Left kidney (tissue), 2 donors: ENCODE measurements around the gene MAP4. TPM values are rescaled to one million over a fixed set of nuclear protein-coding genes. Genes with fewer than 3 reads are reported as not detected.
A peak's percentile ranks its signal among the peaks of the same experiment; 100 is the strongest.
"Not testable (repeated sequence)": the region's sequence is repeated elsewhere in the genome, so short reads cannot be mapped to it uniquely, and the experiment has no call there.

Experiments used
- DNase-seq: peaks from one replicate; pipeline ENCODE4 v3.0.0-alpha.2; 2013
- polyA plus RNA-seq: library from polyadenylated mRNA; unstranded; fragments of 120-200 nt; gene quantifications from one replicate; pipeline ENCODE4 v1.2.1, GENCODE V29; 2013; ENCODE audit not compliant: insufficient read length

Gene MAP4
- polyA plus RNA-seq, 1 donor, result 190 TPM

GRCh38 chr3:47847260-47847659 is 169.0 kb downstream of the MAP4 start:
- DNase-seq, result no peak

- DNase-seq, result no peak
These were observed 169.4 kb downstream of the MAP4 start for GRCh38 chr3:47846880-47847248.

GRCh38 chr3:47846186-47846879 is 169.9 kb downstream of the MAP4 start:
- no peak for DNase-seq

GRCh38 chr3:47841786-47842349 is 174.3 kb downstream of the MAP4 start:
- DNase-seq, result no peak

GRCh38 chr3:47838503-47838902 is 177.7 kb downstream of the MAP4 start:
- DNase-seq, result no peak

GRCh38 chr3:47836986-47837385 is 179.2 kb downstream of the MAP4 start:
- DNase-seq, result no peak

GRCh38 chr3:47829482-47829881 is 186.7 kb downstream of the MAP4 start:
- not testable (repeated sequence) for DNase-seq

- DNase-seq, result no peak
These were observed 190.6 kb downstream of the MAP4 start for GRCh38 chr3:47825590-47825989.

- peak; percentile 83 for DNase-seq
These were observed 191.4 kb downstream of the MAP4 start for GRCh38 chr3:47824541-47825473.

- no peak for DNase-seq
These were observed 198.6 kb downstream of the MAP4 start for GRCh38 chr3:47817609-47818008.

GRCh38 chr3:47813551-47814177 is 202.6 kb downstream of the MAP4 start:
- DNase-seq, result no peak

GRCh38 chr3:47804577-47804976 is 211.6 kb downstream of the MAP4 start:
- DNase-seq, result no peak

GRCh38 chr3:47803480-47804025 is 212.7 kb downstream of the MAP4 start:
- DNase-seq, result no peak

GRCh38 chr3:47802734-47803479 is 213.3 kb downstream of the MAP4 start, which contains the start of gene DHX30:
TSS of gene DHX30 (plus strand) at chr3:47803138. CDS start at chr3:47810684, 7,546 bp downstream.
- DNase-seq, result peak; percentile 88

Other genes starting within 250 kb of the MAP4 start
- 139 TPM for gene SMARCC1, start 234.5 kb downstream of the MAP4 start, polyA plus RNA-seq
- 65.3 TPM for gene DHX30, start 213.3 kb downstream of the MAP4 start, polyA plus RNA-seq
- 14.1 TPM for gene CDC25A, start 172.0 kb upstream of the MAP4 start, polyA plus RNA-seq
- 0.38 TPM for gene CAMP, start 207.1 kb upstream of the MAP4 start, polyA plus RNA-seq
- 22.2 TPM for gene ZNF589, start 224.7 kb upstream of the MAP4 start, polyA plus RNA-seq